ENCODE measurements around the gene PRKAR2A.

DNA sequence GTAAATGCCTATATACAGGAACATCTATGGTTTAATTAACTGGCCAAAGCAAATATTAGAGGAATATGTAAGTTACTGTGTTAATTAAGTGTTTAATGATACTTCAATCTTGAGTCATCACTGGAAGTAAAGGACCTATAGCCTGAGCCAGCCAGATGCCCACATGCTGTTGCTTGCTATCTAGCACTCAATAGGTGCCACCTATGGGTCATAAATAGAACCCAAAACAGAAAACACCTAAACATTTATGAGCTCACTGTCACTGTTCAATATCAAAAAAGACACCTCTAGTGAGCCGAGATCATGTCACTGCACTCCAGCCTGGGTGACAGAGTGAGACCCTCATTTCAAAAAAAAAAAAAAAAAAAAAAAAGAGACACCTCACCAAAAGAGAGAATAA is 82.3 kb downstream of the PRKAR2A start:
- TF ChIP-seq POLR2AphosphoS5 (IDR thresholded peaks at IDR 0.05; ENCODE audit: low read depth, low read length) (no peak), RAD21 (IDR thresholded peaks at IDR 0.05; ENCODE audit: low read length) (peak; percentile 63), GABPA (IDR thresholded peaks at IDR 0.05; ENCODE audit: low read depth) (no peak)
- TF ChIP-seq, protein P1, sequence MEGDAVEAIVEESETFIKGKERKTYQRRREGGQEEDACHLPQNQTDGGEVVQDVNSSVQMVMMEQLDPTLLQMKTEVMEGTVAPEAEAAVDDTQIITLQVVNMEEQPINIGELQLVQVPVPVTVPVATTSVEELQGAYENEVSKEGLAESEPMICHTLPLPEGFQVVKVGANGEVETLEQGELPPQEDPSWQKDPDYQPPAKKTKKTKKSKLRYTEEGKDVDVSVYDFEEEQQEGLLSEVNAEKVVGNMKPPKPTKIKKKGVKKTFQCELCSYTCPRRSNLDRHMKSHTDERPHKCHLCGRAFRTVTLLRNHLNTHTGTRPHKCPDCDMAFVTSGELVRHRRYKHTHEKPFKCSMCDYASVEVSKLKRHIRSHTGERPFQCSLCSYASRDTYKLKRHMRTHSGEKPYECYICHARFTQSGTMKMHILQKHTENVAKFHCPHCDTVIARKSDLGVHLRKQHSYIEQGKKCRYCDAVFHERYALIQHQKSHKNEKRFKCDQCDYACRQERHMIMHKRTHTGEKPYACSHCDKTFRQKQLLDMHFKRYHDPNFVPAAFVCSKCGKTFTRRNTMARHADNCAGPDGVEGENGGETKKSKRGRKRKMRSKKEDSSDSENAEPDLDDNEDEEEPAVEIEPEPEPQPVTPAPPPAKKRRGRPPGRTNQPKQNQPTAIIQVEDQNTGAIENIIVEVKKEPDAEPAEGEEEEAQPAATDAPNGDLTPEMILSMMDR (IDR thresholded peaks at IDR 0.05): peak; percentile 40
